Measurements from ENCODE around the gene ZNF581.

ZNF581 gene

DNA sequence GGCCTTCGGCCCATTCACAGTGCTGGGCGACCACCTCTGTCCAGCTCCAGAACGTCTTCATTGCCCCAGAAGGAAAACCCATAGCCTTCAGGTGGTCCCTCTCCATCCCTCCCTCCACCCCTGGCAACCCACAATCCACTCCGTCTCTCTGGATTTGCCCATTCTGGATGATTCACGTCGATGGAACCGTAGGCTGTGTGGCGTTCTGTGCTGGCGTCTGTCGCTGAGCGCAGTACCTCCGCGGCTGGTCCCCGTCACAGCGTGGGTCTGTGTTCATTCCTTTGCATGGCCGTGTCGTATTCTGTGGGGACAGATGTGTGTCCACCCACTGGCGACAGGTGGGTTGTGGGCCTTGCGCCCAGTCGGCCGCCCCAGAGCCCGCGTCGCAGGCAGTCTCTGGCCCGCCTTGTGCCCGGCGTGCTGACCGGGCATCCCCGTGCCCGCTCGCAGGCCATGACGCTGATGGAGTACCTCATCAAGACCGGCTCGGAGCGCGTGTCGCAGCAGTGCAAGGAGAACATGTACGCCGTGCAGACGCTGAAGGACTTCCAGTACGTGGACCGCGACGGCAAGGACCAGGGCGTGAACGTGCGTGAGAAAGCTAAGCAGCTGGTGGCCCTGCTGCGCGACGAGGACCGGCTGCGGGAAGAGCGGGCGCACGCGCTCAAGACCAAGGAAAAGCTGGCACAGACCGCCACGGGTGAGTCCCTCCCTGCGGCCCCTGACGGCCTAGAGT lies 41.7 kb downstream of the ZNF581 start:
- no peak for DNase-seq

DNA sequence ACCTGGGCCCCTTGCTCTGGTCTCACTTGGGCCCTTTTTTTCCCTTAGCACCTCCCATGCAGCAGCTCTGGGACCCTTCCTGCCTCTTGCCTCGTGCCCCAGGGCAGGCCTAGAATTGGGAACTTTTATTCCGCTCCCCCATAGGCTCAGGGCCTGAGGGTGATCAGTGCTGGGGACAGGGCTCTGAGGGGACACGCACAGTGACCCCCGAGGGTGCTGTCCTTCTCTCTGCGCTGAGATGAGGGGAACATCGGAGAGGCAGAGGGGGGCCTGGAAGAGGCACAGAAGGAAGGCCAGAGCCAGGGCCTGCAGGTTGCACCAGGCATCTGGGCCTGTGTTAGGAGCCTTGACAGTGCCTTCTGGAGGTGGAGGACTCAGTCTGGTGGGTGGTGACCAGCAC lies 42.3 kb downstream of the ZNF581 start:
- DNase-seq: no peak

DNA sequence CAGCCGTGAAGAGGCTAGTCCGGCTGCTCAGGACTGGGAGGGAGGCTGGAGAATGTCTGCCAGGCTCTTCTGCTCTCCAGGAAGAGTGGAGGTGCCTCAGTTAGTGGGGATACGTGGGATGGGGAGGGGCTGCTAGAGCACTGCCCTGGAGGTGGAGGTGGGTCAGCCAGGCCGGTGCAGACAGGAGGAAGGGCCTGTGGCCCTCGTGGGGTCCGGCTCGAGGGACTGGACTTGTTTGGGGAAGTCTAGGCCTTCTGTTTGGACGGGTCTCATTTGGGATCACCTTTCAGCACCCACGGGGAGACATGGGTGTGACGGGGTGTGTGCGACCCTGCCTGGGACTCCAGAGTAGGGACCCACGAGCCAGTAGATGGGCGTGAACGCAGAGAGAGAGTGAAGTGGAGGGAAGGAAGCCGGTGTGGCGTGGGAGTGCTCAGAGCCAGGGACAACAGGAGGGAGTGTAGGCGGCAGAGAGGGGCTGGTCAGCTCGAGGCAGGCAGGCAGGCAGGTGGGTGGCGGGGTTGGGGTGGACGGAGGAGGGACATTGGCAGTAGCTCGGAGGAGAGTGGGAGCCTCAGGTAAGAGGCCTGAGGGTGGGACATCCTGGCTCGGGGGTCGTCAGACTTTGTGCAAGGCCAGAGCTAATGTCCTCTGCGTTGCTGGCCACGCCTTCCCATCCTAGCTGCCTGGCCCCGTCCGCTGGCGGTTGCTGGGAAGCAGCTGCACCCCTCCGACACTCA lies 43.0 kb downstream of the ZNF581 start:
- DNase-seq: no peak

DNA sequence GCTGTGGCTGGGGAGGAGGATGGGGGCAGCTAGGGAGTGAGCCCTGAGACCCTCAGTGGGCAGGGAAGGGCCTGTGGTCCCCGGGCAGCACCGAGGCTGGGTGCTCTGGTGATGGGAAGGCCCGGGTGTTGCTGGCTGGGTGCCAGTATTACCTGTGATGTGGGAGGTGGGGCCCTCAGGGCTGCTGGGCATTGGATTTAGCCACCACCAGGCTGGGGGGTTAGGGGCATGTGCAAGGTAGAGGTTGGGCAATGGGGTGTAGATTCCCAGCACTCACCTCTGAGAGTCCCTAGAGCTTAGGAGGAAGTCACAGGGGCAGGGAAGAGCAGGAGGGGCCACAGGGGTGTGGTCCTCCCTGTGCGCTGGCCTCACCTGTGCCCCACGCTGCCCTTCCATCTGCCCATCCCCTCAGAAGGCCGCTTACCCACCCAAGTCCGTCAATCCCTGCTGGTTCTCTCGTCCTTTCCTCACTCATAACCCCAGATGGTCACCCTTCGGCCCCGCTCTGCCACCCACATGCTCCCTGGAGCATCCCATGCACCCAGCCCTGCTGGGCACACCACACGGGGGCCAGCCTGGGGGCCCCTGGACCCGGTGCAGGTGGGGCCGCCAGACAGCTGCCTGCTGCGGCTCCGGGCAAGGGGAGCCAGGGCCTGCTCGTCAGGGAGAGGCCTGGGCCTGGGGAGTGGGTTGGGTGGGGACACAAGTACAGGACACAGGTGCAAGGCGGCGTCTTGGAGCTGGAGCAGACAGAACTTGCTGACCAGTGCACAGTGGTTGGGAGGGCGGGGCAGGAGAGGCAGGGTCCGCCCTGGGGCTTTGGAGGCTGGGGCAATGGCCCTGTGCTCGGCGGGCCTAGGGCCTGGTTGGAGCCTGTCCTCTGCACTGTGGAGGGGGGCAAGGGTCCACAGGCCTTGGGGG lies 44.1 kb downstream of the ZNF581 start:
- DNase-seq: no peak

DNA sequence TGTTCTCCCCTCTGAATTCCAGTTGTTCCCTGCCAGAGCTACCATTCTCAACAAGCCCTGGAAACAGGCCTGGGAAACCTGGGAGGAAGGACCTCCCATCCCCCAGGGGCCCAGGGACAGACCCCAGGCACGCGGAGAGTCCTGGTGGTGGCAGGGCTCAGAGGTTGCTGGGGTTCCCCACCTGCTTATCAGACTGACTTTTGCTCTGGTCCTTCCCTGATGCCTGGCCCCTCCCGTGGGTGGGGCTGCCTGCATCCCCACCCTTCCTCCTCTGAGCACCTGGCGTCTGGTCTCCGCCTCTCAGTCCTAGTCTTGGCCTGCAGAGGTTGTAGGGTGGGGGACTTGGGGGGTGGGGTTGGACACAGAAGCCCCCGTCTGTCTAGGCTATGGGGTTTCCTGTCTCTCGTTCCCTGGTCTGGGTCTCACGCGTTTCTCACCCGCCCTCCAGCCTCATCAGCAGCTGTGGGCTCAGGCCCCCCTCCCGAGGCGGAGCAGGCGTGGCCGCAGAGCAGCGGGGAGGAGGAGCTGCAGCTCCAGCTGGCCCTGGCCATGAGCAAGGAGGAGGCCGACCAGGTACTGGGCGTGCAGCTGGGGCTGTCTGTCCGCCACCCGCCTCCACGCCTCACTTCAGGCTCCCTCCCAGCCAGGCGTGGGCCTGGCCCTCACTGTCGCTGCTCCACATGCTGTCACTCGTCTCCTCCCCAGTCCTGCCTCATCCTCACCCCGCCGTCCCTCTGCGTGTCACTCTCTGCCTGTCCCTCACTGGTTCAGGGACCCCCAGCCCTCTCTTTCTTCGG lies 45.2 kb downstream of the ZNF581 start:
- DNase-seq: no peak

DNA sequence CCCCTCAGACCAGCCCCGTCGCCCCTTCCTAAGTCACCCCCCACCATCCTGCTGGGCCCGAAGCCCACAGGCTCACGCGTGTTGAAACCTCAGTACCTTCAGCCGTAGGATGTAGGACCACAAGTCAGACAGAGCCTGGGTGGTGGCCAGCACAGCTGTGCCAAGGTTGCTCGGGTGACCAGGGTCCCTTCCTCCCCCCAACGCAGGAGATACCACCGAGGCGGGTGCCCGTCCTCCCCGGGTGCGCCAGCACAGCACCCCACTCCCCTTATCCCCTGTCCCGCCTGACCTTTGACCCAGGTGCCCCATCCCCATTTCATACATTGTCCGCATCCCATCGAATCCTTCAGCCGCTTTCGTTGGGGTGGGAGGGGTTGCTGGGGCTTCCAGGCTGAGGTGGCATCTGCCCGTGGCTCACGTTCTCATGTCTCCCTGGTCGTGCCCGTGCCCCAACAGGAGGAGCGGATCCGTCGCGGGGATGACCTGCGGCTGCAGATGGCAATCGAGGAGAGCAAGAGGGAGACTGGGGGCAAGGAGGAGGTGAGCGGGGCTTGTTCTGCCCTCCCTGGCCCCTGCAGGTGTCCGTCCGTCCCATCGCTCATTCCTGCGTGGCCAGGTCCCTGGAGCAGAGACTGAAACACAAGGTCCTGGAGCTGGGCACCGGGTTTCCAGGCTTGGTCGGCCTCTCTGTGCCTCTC lies 46.1 kb downstream of the ZNF581 start:
- DNase-seq: no peak

DNA sequence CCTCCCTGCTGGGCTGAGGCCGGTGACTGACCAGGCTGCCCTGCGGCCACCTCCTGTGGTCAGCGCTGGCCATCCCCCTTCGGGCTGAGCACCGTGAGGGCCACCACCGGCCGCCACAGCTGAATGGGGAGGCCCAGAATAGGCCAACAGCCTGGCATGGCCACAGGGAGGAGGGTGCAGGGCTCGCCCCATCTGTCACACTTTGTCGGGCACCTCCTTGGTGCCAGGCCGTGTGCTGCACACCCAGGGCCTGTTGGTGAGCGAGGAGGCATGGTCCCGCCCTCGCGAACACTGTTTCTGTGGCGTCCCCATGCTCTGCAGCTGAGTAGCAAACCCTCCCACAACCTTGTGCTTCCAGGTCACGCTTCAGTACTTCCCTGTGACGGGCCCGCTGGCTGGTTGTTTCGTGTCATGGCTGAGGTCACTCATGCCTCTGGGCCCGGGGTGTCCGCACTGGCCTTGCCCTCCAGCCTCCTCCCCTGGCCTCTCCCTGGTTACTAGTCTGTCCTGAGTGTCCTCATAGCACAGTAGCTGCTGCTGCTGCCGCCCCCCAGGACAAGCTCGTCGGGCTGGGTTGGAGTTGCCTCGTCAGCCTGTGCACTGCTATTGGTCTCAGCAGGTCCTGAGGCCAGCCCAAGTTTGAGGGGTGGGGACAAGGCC lies 46.8 kb downstream of the ZNF581 start:
- no peak for DNase-seq

DNA sequence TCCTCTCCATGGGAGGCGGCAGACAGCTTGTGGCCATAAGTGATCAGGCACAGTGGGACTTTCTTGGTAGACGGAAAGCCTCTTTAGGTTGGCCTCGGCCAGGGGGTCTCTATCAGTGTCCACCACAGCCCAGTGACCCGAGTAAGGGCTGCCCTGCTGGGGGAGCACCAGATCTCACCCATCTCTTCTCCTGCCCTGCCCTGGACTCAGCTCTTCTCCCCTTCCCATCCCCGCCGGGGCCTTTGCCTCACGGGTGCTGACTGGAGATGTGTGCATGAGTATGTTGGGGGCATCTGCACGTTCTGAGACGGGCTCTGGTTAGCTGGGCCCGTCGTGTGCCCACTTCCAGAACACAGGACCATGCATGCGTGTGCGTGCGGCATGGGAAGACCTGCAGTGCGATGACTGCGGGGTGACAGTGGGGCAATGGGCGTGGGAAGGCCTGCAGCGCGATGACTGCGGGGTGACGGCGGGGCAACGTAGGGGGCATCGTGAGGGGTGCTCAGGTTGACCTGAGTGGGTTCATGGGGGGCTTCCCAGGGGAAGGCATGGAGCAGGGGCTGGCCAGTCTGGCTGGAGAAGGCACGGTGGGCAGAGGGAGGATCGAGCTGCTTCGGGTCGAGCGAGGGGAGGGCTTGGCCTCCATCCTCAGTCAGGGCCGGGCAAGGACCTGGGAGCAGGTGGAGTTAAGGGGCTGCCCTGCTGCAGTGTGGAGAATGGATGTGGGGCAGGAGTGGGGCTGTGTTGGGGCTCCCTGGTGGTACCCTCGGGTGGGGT lies 47.5 kb downstream of the ZNF581 start:
- DNase-seq: no peak

DNA sequence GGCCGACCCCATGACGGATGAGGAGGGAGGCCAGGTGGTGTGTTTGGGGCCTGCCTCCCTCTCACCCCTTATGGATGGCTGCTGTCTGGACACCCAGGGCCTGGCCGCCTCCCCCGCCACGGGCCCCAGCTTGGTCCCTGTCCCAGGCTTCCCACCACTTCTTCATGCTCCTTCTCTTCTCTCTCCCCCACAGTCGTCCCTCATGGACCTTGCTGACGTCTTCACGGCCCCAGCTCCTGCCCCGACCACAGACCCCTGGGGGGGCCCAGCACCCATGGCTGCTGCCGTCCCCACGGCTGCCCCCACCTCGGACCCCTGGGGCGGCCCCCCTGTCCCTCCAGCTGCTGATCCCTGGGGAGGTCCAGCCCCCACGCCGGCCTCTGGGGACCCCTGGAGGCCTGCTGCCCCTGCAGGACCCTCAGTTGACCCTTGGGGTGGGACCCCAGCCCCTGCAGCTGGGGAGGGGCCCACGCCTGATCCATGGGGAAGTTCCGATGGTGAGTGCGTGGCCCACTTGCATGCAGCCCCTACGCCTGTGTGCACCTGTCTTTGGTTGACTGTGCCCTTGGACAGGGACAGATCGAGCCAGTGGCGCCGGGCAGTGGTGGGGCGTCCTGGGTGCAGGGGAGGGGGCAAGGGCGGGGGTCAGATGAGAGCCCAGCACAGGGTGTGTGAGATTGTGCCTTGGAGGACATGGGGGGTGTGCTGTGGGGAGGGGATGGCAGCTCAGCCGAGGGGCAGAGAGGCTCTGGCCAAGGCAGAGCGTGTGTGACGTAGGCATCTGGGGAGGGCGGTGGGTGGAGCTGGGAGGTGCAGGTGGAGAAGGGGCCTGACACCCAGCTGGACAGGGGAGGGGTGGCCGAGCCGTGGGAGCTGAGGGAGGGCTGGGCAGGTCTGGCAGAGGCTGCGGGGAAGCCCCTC lies 48.4 kb downstream of the ZNF581 start:
- no peak for DNase-seq

DNA sequence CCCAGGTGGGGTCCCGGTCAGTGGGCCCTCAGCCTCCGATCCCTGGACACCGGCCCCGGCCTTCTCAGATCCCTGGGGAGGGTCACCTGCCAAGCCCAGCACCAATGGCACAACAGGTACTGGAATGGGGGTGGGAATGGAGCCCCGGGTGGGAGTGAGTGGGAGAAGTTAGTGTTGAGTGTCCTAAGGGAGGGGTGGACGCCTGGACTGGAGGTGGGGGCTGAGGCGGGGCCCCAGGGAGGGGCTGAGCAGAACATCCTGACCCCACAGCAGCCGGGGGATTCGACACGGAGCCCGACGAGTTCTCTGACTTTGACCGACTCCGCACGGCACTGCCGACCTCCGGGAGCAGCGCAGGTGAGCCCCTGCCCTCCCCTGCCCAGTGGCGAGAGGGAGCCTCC lies 49.2 kb downstream of the ZNF581 start:
- DNase-seq: no peak

DNA sequence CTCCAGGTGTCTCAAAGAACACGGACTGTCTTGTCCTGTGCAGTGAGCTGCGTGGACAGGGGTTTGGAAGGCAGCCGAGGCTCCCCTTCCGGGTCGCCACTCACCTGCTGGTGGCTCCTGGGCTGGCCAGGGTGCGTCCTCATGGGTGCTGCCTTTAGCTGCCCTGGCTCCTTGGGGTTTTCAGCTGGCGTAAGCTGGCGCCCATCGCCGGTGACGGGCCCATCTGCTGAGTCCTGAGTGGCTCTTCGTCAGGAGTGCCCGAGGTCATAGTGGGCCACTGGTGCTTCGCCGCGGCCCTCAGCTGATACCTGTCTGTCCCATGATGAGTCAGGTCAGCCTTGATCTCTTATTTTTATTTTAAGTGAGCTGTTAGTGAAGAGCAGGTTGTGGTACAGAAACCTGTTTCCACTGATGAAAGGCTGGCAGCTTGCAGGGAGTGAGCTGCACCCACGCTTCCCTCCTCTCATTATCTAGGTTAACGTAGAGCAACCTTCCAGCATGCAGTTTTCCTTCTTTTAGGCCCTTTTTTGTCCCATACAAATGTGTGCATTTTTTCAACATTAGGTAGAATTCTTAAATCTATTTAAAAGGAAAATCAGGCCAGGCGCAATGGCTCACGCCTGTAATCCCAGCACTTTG lies 50.0 kb downstream of the ZNF581 start:
- no peak for DNase-seq

DNA sequence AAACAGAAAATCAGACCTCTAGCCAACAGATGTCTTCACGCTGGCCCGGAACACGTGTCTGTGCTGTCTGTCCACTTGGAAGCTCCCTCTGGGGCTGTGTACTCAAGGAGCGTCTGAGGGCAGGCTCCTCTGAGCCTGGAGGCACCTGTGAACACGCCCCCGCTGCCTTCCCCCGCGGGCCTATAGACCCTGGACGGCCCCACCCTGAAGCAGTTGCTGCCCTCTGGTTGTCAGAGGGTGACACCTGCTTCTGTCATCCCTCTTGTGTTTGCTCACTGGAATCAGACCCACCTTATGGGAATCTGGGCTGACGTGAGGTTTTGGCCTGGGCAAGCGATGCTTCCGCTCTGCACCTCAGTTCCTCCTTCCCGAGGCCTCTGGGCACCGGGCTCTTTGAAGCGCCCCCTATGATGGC lies 50.8 kb downstream of the ZNF581 start:
- no peak for DNase-seq

DNA sequence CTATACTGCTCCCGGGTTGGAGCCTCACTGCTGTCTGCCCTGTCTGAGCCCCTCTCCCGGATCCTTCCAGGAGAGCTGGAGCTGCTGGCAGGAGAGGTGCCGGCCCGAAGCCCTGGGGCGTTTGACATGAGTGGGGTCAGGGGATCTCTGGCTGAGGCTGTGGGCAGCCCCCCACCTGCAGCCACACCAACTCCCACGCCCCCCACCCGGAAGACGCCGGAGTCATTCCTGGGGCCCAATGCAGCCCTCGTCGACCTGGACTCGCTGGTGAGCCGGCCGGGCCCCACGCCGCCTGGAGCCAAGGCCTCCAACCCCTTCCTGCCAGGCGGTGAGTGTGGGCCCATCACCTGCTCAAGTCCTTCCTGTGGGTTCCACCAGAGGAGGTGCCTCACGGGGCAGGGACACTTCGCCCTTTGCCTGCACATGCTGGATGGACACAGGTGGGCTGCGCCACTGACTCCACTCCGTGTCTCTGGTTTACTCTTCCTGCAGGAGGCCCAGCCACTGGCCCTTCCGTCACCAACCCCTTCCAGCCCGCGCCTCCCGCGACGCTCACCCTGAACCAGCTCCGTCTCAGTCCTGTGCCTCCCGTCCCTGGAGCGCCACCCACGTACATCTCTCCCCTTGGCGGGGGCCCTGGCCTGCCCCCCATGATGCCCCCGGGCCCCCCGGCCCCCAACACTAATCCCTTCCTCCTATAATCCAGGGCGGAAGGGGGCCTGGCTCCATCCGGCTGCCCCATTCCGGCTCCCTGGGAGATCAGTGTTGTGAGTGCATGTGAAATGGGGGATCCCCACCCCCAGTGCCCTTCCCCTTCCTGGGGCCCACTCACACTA lies 51.4 kb downstream of the ZNF581 start:
- no peak for DNase-seq

Data from NCI-H1105 (cell line).